GM21526 (cell line): Measurements from ENCODE around the gene PTPN14.

ENCODE experiments used
- ATAC-seq: cut with Tn5 transposase; IDR thresholded peaks from one replicate; pipeline ENCODE4 v1.9.1; 2021; ENCODE audit warnings: moderate library complexity; ENCODE audit not compliant: unreplicated experiment, low FRiP score

PTPN14 gene

DNA sequence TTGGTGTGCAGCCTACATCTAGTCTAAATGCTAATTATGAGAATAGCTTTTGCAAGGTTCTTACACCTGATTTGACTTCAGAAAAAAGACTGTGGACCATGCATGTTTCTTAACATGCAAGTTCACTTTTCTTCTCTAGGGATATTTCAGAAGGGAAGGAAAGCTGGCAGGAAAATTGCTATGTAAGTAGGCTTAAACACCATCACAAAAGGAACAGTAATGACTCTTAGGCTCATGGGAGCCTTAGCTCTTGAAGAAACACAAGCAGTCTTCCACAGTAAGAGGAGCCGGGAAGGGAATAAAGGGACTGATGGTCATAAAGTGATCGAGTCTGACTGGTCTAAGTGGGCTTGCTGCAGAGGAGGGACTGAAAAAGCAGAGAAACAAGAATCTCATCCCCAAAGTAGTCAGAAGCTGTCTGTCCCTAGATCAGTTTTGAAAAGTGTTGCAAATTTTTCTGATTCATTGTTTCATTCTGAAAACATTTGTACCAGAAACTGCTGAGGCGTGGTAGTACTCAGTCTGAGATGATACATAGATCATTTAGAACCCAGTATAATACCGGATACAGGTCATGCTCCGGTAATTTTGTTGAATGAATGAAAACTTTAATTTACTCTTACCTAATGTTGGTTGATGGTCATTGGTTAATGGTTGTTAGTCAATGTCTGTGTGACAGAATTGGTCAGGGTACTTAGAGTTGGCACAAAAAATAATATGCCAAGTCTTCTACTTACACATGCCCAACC lies 229.5 kb downstream of the PTPN14 start:
- peak; percentile 83 for ATAC-seq

DNA sequence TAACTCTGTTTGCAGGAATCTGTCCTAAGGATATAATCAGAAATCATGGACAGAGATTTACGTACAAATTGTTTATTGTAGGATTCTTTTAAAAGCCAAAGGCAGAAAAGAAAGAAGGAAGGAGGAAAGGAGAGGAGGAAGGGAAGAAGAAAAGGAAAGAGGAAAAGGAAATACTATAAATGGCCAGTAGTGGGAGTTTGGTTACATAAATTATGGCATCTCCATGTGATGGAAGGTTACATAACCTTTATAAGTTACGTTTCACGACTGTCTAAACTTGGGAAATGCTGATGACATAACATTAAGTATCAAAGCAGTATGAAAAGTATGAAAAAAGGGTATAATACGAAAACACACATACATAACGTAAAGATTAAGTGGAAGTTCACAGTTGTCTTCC lies 231.5 kb downstream of the PTPN14 start:
- no peak for ATAC-seq

- ATAC-seq, result no peak
Observed at GRCh38 chr1:214318956-214319736, 232.3 kb downstream of the PTPN14 start.

DNA sequence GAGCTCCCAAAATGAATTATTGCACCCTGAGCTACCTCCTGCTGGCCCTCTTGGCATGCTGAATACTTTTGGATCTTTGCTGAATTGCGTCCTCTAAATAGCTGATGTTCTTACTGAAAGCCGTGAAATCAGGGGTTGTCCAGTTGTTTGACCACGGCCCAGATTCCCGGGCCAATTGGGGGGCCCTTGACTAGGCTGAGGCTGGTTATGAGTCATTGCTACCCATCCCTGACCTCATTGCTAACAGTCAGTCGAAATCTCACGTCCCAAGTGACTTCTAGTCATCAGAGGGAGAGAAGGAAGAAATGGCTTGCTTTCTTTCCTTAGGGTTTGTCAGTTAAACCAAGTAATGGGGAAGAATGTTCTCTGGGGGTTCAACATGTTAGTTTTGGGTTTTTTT lies 233.0 kb downstream of the PTPN14 start:
- ATAC-seq, result no peak

DNA sequence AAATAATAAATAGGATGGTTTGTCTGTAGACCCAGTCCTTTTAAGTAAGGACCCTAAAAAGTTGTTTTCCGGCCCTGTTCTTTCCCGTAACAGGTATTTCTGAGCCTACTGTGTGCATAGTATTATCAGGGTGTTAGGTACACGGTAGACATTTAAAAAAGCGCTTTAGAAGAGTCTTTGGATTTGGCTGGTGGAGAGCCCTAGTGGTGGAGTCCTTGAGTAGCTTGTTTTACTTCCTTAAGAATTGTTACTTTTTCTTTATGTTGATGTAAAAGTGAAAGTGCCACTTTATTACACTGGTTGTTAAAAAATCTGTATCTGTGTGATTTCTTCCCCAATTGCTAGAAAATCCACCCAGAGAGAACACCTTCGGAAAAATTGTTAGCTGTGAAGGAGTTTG lies 233.7 kb downstream of the PTPN14 start:
- no peak for ATAC-seq

- ATAC-seq, result no peak
Observed at GRCh38 chr1:214317300-214317699, 234.1 kb downstream of the PTPN14 start.

DNA sequence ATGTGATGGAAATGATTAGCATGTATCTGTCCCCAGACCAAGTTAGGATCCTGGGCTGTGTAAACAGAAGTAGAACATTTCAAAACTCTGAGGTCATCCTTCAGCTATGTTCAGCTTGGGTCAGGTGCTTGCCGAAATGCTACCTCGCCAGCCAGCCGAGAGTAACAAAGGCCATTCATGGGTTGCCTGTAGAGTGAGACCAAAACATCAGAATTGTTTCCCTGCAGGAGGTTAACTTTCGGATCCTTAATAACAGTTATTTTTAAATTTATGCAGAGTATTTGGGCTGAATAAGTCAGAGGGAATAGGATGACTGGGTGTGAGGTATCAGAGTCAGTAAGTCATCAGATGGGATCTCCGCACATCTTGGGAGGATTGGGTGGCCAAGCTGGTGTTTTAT lies 234.8 kb downstream of the PTPN14 start:
- ATAC-seq, result no peak

- no peak for ATAC-seq
Observed at GRCh38 chr1:214314178-214314843, 237.1 kb downstream of the PTPN14 start.

DNA sequence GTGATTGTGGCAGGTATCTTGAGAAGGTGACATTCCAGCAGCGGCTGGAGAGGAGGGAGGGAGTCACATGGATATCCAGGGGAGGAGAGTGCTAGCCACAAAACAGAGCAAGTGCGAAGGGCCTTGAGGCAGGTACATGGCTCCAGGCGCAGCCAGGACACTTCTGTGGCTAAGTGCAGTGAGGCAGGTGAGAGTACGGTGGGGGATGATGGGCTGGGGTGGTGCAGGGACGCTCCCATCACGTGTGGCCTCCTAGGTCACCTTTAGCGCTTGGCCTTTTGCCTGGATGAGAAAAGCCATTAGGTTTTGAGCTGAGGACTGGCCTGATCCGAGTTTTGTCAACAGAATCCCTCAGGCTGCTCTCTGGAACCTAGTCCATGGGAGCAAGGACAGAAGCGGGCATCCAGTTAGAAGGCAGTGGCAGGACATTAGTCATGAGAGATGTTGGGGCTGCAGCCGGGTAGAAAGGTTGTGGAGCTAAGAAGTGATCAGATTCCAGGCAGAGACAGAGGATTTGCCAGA lies 238.8 kb downstream of the PTPN14 start:
- no peak for ATAC-seq

- no peak for ATAC-seq
Observed at GRCh38 chr1:214310777-214311690, 240.4 kb downstream of the PTPN14 start.

- ATAC-seq, result peak; percentile 68
Observed at GRCh38 chr1:214310010-214310409, 241.4 kb downstream of the PTPN14 start.

DNA sequence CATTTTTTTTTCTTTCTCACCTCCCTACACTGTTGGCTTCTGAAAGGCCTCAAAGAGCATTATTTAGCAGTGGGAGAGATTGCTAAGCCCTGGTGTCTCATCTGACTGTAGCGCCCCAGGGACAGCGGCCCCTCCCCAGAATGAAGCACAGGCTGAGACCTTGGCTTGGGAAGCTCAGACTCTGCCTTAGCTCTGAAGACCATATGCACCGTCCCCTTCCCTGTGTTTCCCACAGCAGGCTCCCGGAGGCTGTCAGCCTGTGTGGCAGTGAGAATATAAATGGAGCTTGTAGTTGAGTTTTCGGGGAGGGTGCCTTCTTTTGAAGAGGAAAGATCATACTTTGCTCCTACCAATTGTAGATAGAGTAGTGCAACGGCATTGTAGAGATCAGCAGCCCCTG lies 245.1 kb downstream of the PTPN14 start:
- no peak for ATAC-seq

DNA sequence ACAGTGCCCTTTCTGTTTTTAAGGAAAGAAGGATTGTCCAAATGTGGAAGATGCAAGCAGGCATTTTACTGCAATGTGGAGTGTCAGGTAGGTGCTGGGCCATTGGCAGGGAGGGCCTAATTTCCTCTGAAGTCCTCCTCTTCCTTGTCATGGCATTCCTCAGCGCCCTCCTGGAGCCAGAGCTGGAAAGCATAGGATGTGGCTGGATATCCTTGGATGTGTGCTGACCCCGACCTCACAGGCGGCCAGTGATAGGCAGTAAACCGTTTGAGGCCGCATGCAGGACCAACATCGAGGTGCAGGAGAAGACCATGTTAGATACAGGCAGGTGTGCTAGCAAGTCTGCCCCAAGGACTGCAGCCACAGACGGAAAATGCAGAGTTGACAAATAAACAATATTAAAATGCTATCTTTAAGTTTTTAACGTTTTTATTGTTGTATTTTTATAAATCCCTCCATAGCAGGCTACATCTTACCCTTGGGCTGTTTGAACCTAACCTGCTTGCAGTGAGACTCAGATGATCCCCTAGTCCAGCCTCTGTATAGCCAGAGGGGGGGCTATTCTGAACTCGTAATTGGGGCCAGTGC lies 246.1 kb downstream of the PTPN14 start:
- no peak for ATAC-seq

DNA sequence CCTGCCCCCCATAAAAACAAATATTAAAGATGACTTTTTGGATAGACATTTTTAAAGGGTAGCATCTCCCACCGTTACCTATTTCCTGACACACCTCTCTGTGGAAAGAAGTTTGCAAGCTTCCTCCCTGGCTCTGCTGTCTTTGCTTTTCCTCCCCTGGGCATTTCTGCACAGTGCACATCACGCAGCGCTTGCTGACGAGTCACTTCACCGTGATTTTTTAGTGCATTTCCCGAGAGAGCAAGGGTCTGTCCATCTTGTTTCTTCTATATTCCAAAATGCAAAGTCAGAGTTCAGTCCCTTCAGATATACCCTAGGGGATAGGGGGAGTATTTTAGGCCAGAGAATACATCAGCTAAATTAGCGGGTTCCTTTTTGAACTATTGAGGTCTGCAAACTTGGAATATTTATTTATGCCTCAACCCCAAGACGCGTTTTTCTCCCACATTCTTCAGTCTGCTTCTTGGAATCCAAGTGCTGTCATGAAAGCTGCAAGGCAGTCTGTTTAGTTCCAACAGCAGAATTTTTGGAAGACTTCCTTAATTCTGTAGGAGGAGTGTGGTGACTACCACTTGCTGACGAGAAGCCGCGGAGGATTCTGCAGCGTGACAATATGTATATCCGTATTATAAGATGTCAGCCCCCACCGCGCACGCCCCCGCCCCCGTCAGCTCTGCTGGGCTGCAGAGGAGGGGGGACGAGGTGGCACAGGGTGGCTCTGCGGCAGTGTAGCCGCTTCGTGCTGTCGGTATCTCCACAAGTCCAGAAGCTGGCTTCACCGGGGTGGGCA lies 248.1 kb downstream of the PTPN14 start:
- ATAC-seq, result no peak

DNA sequence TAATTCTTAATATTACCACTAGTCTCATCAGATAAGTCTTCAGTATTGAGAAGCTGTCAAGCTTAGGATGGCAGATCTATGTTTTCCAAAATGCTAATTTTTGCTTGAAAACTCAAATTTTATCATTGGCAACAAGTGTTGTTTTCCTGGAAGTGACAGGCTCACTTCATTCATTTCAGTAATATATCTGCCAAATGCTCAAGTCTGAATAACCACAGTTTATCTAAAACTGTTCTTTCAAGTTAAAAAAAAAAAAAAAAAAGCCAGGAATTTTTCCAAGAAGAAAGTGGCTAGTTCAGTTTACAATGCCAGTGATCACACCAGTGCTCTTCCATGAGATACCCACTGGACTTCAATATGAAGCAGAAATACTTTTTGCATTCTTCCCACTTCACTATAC lies 249.9 kb downstream of the PTPN14 start:
- no peak for ATAC-seq

GRCh38 chr1:214300149-214300780 lies 251.1 kb downstream of the PTPN14 start:
- ATAC-seq, result no peak
